CD4-positive, CD25-positive, alpha-beta regulatory T cell (primary cell): ENCODE measurements around the gene CSF3. TPM values are rescaled to one million over a fixed set of nuclear protein-coding genes. Genes with fewer than 3 reads are reported as not detected.

Experiments used
- ATAC-seq, 2 donors: fragments of 150-1000 bp; cut with Tn5 transposase; one replicate each; pipeline ENCODE4 v1.10.0; 2021; ENCODE audit warnings: low read depth in 2 of 2, moderate number of reproducible peaks in 2 of 2, moderate library complexity in 1 of 2
- DNase-seq, 3 donors: peaks; one replicate each; pipeline versions ENCODE4 v3.0.0 to v3.0.0-alpha.2; 2012 to 2022; ENCODE audit warnings: mixed read lengths in 1 of 3
- H3K27ac ChIP-seq: one replicate; pipeline ENCODE4 v1.7.0; 2013; ENCODE audit warnings: mild to moderate bottlenecking, low read length; ENCODE audit not compliant: insufficient read depth, poor library complexity, severe bottlenecking
- H3K27me3 ChIP-seq: one replicate; pipeline ENCODE4 v1.7.0; 2013; ENCODE audit warnings: low read length; ENCODE audit not compliant: control insufficient read depth, insufficient read depth
- H3K36me3 ChIP-seq: one replicate; pipeline ENCODE4 v1.7.0; 2013; ENCODE audit warnings: mild to moderate bottlenecking, low read length, moderate library complexity; ENCODE audit not compliant: control insufficient read depth, insufficient read depth
- H3K4me1 ChIP-seq: 2 replicates; pipeline ENCODE4 v1.7.0; 2013; ENCODE audit warnings: mild to moderate bottlenecking, low read length; ENCODE audit not compliant: insufficient read depth, control insufficient read depth, poor library complexity, severe bottlenecking
- H3K4me3 ChIP-seq: one replicate; pipeline ENCODE4 v1.7.0; 2013; ENCODE audit warnings: low read depth, mild to moderate bottlenecking, low read length, moderate library complexity
- H3K9me3 ChIP-seq, 2 experiments: 1 replicate in 1 of 2; 2 replicates in 1 of 2; pipeline ENCODE4 v1.7.0; 2013; ENCODE audit warnings: low read length in 2 of 2, mild to moderate bottlenecking in 1 of 2, moderate library complexity in 1 of 2; ENCODE audit not compliant: control insufficient read depth in 2 of 2
- H3K27ac Mint-ChIP-seq, 3 donors: one replicate each; pipeline ENCODE4 v1.8.0; 2020 to 2022; ENCODE audit warnings: mild to moderate bottlenecking in 3 of 3, mixed read lengths in 3 of 3, moderate library complexity in 2 of 3
- H3K27me3 Mint-ChIP-seq: one replicate; pipeline ENCODE4 v1.8.0; 2022; ENCODE audit warnings: mild to moderate bottlenecking, mixed read lengths
- H3K36me3 Mint-ChIP-seq: one replicate; pipeline ENCODE4 v1.8.0; 2020; ENCODE audit warnings: mixed read lengths
- H3K4me1 Mint-ChIP-seq, 4 donors: one replicate each; pipeline ENCODE4 v1.8.0; 2020 to 2022; ENCODE audit warnings: mixed read lengths in 4 of 4, mild to moderate bottlenecking in 1 of 4
- H3K4me3 Mint-ChIP-seq, 4 donors: one replicate each; pipeline ENCODE4 v1.8.0; 2020 to 2022; ENCODE audit warnings: mild to moderate bottlenecking in 4 of 4, mixed read lengths in 4 of 4, moderate library complexity in 3 of 4
- H3K9me3 Mint-ChIP-seq, 7 donors: one replicate each; pipeline ENCODE4 v1.8.0; 2020 to 2022; ENCODE audit warnings: mixed read lengths in 7 of 7, mild to moderate bottlenecking in 3 of 7, moderate library complexity in 2 of 7
- polyA plus RNA-seq, 4 donors: library from polyadenylated mRNA; unstranded; fragments of 300-500 nt; fragmentation: Illumina TruSeq; gene quantifications; one replicate each; pipeline ENCODE4 v1.2.3, GENCODE V29; 2021
- total RNA-seq: library from RNA; stranded (reverse); gene quantifications from one replicate; pipeline ENCODE4 v1.2.3, GENCODE V29; 2022

CSF3 gene
- total and polyA plus RNA-seq, 5 donors from 2014 or later: not detected

- Mint-ChIP-seq H3K27me3 (no peaks in the 10 kb centered on the region), H3K36me3 (peaks cover 27% of the 10 kb centered on the region), H3K4me3 (no peak overlapping the region), H3K27ac (peak overlapping the region in 1 of 3 donors; percentile 46), H3K4me1 (peaks cover 0 to 13% (median 9%) of the 10 kb centered on the region in 4 donors), H3K9me3 (peaks cover 0 to 1% (median 0%) of the 10 kb centered on the region in 7 donors)
- Histone ChIP-seq H3K36me3 (peaks cover 56% of the 10 kb centered on the region), H3K27ac (no peak overlapping the region), H3K9me3 (no peaks in the 10 kb centered on the region), H3K4me3 (no peak overlapping the region), H3K27me3 (no peaks in the 10 kb centered on the region), H3K4me1 (peaks cover 6% of the 10 kb centered on the region)
- ATAC-seq (no peak), DNase-seq (no peak)
Observed at GRCh38 chr17:40021451-40021971, 6.3 kb downstream of the CSF3 start.

GRCh38 chr17:40022497-40022896 lies 7.3 kb downstream of the CSF3 start:
- Histone ChIP-seq H3K4me3 (no peak overlapping the region), H3K36me3 (peaks cover 57% of the 10 kb centered on the region), H3K4me1 (peaks cover 13% of the 10 kb centered on the region), H3K9me3 (no peaks in the 10 kb centered on the region), H3K27ac (no peak overlapping the region), H3K27me3 (no peaks in the 10 kb centered on the region)
- H3K9me3 Mint-ChIP-seq: peaks cover 0 to 1% (median 0%) of the 10 kb centered on the region in 7 donors
- H3K27ac Mint-ChIP-seq: no peak overlapping the region
- no peaks in the 10 kb centered on the region for H3K27me3 Mint-ChIP-seq
- no peak for DNase-seq
- peaks cover 5 to 22% (median 14%) of the 10 kb centered on the region in 4 donors for H3K4me1 Mint-ChIP-seq
- H3K4me3 Mint-ChIP-seq: no peak overlapping the region
- peaks cover 27% of the 10 kb centered on the region for H3K36me3 Mint-ChIP-seq
- ATAC-seq: no peak

- H3K9me3 Mint-ChIP-seq: peaks cover 0 to 1% (median 0%) of the 10 kb centered on the region in 7 donors
- ATAC-seq: no peak
- no peak overlapping the region for H3K27ac Mint-ChIP-seq
Observed at GRCh38 chr17:40022961-40023541, 7.8 kb downstream of the CSF3 start.

GRCh38 chr17:40023590-40024292 lies 8.5 kb downstream of the CSF3 start:
- H3K9me3 Mint-ChIP-seq: peaks cover 0 to 1% (median 0%) of the 10 kb centered on the region in 7 donors

More at GRCh38 chr17:40022961-40023541, 7.8 kb downstream of the CSF3 start:
- Mint-ChIP-seq H3K4me1 (peaks cover 5 to 22% (median 14%) of the 10 kb centered on the region in 4 donors), H3K27me3 (no peaks in the 10 kb centered on the region), H3K4me3 (no peak overlapping the region), H3K36me3 (peaks cover 27% of the 10 kb centered on the region)
- no peaks in the 10 kb centered on the region for H3K9me3 ChIP-seq
- H3K4me3 ChIP-seq: no peak overlapping the region
- no peak overlapping the region for H3K27ac ChIP-seq
- DNase-seq: no peak
- H3K36me3 ChIP-seq: peaks cover 58% of the 10 kb centered on the region
- no peaks in the 10 kb centered on the region for H3K27me3 ChIP-seq
- H3K4me1 ChIP-seq: peaks cover 13% of the 10 kb centered on the region

DNA sequence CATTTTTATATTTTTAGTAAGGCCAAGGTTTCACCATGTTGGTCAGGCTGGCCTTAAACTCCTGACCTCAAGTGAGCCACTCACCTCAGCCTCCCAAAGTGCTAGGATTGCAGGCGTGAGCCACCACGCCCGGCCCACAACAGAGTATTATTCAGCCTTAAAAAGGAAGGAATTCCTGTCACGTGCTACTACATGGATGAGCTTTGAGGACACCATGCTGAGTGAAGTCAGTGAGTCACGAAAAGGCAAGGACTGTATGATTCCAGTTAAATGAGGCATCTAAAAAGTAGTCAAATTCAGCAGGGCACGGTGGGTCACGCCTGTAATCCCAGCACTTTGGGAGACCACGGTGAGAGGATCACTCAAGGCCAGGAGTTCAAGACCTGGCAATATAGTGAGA lies 9.7 kb downstream of the CSF3 start:
- H3K36me3 Mint-ChIP-seq: peaks cover 34% of the 10 kb centered on the region
- no peak overlapping the region for H3K4me3 Mint-ChIP-seq
- ATAC-seq (no peak), DNase-seq (no peak)
- H3K4me1 ChIP-seq: peaks cover 13% of the 10 kb centered on the region
- no peaks in the 10 kb centered on the region for H3K27me3 Mint-ChIP-seq
- no peaks in the 10 kb centered on the region for H3K27me3 ChIP-seq
- H3K4me3 ChIP-seq: no peak overlapping the region
- no peaks in the 10 kb centered on the region for H3K9me3 ChIP-seq
- peaks cover 5 to 22% (median 14%) of the 10 kb centered on the region in 4 donors for H3K4me1 Mint-ChIP-seq
- H3K27ac Mint-ChIP-seq: no peak overlapping the region
- no peak overlapping the region for H3K27ac ChIP-seq
- H3K9me3 Mint-ChIP-seq: no peaks in the 10 kb centered on the region
- peaks cover 65% of the 10 kb centered on the region for H3K36me3 ChIP-seq

More at GRCh38 chr17:40023590-40024292, 8.5 kb downstream of the CSF3 start:
- Histone ChIP-seq H3K4me1 (peaks cover 13% of the 10 kb centered on the region), H3K27ac (no peak overlapping the region), H3K27me3 (no peaks in the 10 kb centered on the region), H3K4me3 (no peak overlapping the region), H3K9me3 (no peaks in the 10 kb centered on the region), H3K36me3 (peaks cover 62% of the 10 kb centered on the region)
- Mint-ChIP-seq H3K36me3 (peaks cover 30% of the 10 kb centered on the region), H3K27ac (no peak overlapping the region), H3K4me3 (no peak overlapping the region), H3K27me3 (no peaks in the 10 kb centered on the region), H3K4me1 (peaks cover 5 to 22% (median 14%) of the 10 kb centered on the region in 4 donors)
- DNase-seq (no peak), ATAC-seq (no peak)

DNA sequence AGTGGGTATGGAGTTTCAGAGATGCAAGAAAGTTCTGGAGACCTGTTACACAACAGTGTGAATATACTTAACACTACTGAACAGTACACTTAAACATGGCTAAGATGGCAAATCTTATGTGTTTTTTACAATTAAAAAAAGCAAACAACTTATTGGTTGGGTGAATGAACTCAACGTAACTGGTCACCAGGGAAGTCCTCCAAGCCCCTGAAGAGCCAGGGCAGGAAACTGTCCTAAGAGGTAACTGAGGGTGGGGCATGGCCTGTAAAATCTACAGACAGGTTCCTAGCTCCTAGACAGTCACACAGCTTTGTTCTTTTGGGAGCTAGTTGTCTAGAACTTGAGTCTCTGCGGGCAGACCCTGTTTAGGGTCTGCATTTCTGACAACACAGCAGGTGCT lies 10.3 kb downstream of the CSF3 start:
- Mint-ChIP-seq H3K27me3 (no peaks in the 10 kb centered on the region), H3K36me3 (peaks cover 34% of the 10 kb centered on the region), H3K4me1 (peaks cover 5 to 22% (median 14%) of the 10 kb centered on the region in 4 donors), H3K4me3 (peak overlapping the region in 1 of 4 donors; percentile 2), H3K27ac (peak overlapping the region in 1 of 3 donors; percentile 33), H3K9me3 (no peaks in the 10 kb centered on the region)
- Histone ChIP-seq H3K4me1 (peaks cover 13% of the 10 kb centered on the region), H3K9me3 (no peaks in the 10 kb centered on the region), H3K27me3 (no peaks in the 10 kb centered on the region), H3K27ac (no peak overlapping the region), H3K4me3 (no peak overlapping the region), H3K36me3 (peaks cover 59% of the 10 kb centered on the region)
- DNase-seq: no peak
- no peak for ATAC-seq

GRCh38 chr17:40025991-40026815 lies 11.0 kb downstream of the CSF3 start:
- peaks cover 34% of the 10 kb centered on the region for H3K36me3 Mint-ChIP-seq
- ATAC-seq (peak; percentile 35 to 45), DNase-seq (peak in 2 of 3 donors; percentile 21 to 62)
- no peaks in the 10 kb centered on the region for H3K9me3 ChIP-seq
- no peak overlapping the region for H3K27ac ChIP-seq
- peaks cover 13% of the 10 kb centered on the region for H3K4me1 ChIP-seq
- H3K27me3 Mint-ChIP-seq: no peaks in the 10 kb centered on the region
- peak overlapping the region in 1 of 3 donors; percentile 33 for H3K27ac Mint-ChIP-seq
- H3K4me3 ChIP-seq: no peak overlapping the region
- no peaks in the 10 kb centered on the region for H3K9me3 Mint-ChIP-seq
- H3K4me3 Mint-ChIP-seq: peak overlapping the region in 2 of 4 donors; percentile 2 to 29
- H3K36me3 ChIP-seq: peaks cover 61% of the 10 kb centered on the region
- H3K4me1 Mint-ChIP-seq: peaks cover 5 to 22% (median 14%) of the 10 kb centered on the region in 4 donors
- no peaks in the 10 kb centered on the region for H3K27me3 ChIP-seq
